ENCODE data around the gene R3HDM2. TPM values are rescaled to one million over a fixed set of nuclear protein-coding genes. Genes with fewer than 3 reads are reported as not detected.
A peak's percentile ranks its signal among the peaks of the same experiment; 100 is the strongest.

The R3HDM2 gene
- 32.9 TPM for total RNA-seq

DNA sequence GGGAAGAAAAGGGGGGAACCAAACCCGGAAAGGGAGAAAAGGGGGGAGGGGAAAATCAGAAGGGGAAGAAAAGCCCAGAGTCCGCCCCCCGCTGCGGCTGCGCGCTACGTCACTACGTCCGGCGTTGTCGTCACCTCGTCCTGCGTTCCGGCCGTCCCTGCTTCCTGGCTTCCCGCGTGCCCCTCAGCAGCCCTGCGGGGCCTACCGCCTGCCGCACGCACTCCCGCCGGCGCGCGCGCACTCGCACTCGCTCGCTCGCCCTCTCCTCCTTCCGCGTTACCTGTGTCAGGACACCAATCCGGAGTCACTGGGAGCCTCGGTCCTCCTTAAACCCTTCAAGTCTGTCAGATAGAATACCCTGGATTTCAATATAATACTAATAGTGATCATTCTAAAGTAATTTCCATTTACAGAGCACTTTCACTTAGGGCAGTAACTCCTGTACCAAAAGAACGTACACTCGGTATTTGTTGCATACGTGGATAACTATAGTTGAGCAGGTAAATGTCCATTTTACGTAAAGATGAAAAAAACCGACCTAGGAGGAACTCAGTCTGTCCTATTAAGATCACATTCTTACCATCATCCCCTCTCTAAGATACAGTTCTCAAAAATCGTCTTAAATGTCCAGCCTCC, at the start of gene R3HDM2:
TSS of gene R3HDM2 (minus strand) at position 113 of the 636 bp plus-strand sequence. CDS start 120,615 bp downstream, outside the sequence.
- DNase-seq, result peak; percentile 94

DNA sequence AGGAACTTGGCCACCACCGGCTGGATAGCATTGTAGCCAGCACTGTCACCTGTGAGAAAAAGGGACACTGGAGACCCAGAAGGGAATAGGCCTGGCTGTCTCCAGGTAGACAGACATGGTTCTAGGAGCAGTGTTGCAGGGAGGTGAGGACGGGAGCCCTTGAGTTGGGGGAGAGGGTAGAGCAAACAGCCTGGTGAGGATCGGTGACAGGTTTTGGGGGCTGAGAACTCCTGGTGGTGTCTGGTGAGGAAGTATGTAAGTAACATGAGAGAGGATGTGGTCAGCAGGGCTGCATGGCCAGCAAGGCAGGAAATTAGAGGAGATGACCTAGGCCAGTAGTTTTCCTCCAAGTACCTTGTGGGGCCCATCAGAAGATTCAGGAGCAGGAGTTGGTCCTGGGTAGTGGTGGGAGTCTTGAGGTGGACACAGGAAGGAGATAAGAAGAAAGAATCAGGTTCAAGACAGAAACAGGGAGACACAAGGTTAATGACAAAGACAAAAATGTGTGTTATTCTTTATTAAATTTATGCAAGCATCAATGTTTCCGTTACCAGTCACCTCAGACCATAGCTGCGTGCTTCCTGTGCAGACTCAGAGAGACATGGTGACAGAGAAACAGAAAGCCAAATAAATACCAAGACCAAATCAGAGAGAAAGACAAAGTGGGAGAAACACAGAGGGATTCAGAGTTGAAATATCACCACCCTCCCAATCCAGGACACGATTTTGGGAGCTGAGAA, 48.7 kb upstream of the R3HDM2 start, which contains the start of gene ARHGAP9:
TSS of gene ARHGAP9 (minus strand) at position 491 of the 740 bp plus-strand sequence. CDS start at position 31, 460 bp downstream.
- no peak for DNase-seq

DNA sequence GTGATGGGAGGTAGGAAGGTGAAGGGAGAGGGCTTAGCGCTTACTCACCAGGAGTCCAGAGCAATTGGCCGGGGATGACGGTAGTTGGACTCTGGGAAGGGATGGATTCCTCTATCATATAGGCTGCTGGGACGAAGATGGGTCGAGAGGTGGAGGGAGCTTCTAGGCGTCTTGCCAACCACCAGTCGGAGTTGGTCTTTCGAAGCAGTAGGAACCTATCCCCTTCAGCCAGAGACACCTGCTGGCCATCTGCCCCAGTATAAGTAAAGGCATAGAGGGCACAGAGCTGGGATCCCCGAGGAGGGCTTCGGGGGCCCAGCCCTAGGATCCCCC, 48.2 kb upstream of the R3HDM2 start:
- no peak for DNase-seq

DNA sequence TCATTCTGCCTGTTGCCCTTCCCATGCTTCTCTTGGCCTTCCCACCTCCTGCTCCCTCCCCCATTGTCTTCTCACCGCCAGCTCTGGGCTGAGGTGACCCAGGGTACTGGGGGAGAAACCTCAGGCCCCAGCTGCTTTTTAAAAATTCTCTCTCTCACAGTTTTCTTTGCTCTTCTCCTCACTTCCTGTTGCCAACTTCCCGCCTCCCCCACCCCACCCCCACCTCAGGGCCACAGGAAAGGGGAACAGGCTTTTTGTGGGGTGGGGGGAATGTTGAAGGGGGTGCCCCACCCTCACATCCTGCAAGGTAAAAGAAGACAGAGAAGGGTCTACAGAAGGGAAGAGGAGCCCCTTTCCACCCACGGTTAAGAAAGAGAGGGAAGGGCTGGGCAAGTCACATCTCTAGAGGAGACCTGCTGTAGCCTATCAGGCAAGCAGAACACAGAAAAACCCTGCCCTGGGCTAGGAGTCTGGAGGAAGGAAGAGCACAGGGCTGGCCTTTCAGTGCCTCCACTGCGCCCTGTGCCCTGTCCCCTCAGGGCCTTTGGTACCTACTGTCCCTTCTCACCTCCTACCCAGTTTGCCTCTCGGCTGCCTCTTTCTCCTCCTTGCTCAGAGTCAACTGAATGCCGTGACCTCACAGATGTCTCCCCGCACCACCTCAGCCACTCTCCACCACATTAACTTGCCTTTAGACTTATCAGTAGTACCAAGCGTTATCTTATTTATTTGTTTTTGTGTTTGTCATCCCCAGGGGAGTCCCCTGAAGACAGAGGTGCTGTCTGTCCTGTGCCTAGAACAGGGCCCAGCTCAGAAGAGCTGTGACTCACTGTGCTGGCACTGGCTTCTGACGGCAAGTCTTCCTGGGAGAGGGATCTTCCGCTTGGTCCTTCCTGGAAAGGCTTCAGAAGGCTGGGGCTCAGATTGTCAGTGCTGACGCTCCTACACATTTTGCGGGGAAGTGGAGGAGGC, 47.2 kb upstream of the R3HDM2 start:
- no peak for DNase-seq

DNA sequence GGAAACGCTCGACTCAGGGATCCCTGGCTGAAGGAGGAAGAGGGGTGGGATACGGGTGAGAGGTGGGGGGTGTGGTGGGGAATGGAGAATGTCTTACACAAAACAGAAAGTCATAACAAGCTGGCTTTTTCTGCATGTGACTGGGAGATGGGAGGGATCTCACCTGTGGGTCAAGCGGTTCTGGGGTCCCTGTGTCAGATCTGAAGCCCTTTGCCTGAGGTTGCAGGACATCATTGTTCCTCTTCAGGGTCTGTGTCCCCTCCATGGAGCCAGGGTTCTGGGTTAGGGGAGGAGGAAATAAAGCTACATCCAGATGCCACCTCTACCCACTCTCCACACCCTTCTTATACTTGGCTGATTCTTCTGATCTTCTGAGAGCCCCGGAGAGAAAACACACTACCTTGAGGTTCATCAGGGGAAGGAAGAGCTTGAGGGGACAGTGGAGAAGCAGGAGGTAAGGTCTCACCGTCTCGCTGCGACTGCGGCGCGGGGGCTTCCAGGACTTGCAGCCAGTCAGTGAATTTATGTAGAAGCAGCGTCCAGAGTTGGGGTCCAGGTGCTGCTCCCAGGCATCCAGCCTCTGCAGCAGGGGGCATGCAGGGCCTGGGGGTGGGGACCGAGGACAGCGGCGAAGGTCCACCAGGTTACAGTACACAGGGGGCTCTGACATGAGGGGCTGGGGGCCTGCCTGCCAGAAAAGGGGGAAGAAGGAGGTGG, 46.3 kb upstream of the R3HDM2 start:
- no peak for DNase-seq

DNA sequence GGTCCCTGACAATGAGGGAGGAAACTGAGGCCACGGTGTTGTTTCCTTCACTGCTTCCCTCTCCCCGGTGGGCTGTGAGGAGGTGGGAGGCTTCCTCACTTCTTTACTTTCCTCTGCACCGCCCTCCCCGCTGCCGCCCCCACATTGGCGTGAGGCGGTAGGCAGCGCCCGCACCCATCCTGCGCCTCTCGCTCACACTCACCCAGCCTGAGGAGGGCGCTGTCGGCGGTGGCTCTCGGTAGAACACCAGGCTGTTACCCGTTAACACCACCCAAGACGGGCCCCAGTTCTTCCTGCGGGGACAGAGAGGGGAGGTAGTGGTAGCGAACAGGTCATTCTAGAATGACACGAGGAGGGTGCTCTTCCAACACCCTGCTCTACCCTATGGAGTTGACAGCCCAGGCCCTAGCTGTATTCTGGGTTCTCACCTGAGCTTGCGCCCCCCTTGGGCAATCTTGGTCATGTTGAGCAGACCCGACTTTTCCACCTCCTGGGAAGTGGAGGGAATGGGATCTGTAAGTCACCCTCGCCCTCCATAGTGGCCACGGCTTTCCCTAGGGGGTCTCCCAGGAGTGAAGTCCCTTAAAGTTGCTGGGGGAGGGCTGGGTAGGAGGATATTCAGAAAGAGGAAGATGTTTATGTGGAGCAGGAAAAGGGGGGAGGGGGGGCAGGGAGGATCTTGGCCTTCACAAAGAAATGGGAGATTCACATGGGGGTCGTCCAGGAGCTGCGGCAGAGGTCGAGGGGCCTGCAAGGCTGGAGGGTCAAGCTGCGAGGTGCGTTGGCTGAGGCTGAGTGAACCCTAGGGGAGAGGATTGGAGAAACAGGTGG, 45.5 kb upstream of the R3HDM2 start:
- DNase-seq, result no peak

DNA sequence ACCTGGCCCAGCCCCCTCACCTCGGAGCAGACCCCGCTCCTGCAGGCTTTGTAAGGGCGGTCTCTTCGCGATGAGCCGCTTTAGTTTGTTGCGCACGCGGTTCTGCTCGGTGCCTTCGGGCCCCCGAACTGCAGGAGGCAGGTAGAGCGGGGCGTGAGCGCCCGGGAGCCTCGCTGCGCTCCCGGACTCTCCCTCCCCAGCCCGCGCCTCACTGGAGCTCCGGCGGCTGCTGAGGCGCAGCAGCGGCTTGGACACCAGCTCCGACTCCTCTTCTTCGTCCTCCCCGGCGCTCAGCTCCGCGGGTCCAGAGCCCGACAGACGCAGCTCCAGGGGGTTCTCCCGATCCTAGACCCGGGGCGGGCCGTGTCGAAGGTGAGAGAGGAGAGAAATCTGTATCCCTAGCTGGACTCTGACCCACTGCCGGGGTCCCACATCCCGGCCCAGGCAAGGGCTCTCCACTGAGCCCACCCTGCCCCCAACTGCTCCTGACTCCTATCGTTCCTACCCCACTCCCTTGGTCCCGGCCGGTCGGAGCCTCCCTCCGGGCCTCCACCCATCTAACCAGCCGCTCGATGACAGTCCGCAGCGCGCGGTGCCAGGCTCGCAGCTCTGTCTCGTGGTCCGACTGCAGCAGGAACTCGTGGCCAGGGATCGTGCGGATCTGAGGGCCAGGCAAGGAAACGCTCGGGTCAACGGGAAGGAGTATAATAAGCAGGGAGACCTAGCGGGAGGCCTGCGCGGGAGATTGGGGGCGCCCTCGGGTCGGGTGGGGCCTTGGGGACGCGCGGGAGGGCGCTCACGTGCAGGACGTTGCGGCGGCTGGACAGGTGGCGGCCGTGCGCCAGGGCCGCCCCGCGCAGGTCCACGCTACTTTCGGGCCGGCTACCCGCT, 44.7 kb upstream of the R3HDM2 start:
- no peak for DNase-seq

DNA sequence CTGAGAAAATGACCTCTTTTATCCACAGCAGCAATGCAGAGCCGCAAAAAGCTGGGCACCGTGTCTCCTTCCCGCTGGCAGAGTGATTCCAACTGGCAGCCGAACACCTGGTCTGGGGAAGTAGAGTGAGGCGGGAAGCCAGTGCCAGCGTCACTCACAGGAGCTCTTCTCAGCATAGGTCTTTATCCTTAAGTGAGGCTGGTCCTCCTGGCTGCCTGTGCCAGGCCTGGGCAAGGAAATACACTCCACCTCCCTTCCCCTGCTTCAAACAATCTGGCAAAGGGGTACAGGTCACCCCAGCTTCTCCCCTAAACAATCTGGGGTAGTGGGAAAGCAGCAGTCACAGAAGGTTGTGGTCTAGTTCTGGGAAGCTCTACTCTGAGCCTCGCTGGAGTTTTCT, 44.0 kb upstream of the R3HDM2 start:
- DNase-seq, result no peak

DNA sequence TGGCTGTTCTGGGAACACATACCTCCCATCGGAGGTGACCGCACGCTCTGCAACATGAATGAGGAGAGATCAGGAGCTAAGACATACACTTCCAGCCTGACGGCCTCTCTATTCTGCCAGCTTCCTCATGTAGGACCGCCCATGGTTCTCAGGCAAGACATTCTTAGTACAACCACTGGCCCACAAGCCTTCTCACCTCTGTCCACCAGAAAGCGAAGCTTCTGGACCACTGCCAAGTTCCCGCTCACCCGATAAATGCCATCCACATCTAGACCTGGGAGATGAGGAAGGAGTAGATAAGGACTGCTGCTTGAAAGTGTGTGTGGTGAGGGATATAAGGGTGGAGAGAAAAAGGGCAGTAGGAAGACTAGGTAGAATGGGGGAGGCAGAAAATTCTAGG, 43.6 kb upstream of the R3HDM2 start:
- no peak for DNase-seq

DNA sequence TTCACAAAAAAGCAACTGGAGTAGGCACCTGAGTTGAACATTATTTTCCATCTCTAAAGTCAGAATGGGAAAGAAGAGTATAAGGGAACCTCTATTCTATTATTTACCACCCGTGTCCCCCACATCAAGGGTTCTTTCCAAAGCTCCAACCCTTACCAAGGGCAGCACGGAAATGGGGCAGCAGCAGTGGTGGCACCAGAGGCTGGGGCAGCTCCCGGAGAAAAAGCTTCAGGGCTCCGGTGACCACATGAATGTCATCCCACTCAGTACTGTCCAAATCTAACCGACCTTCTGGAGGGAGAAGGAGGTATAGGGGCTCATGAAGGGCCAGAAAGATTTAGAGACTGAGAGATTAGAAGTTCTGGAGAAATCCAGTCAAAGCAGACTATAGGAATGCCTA, 43.0 kb upstream of the R3HDM2 start:
- no peak for DNase-seq

DNA sequence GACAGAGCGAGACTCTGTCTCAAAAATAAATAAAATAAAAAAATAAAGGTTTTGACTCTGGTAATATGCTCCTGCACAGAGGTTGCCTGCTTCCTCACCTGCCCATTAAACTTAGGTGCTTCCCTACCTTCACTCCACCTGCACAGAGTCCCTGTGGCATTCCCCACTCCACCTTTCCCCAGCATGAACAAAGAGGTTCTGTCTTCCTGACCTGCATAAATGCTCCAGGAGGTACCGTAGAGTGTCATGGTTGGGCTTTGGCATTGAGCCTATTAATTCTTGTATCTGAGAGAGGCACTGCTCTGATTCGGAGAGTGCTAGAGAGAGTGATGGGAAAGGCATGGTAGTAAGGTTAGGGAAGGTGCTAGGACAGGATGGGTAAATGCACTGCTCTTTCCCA, 42.5 kb upstream of the R3HDM2 start:
- DNase-seq, result no peak

DNA sequence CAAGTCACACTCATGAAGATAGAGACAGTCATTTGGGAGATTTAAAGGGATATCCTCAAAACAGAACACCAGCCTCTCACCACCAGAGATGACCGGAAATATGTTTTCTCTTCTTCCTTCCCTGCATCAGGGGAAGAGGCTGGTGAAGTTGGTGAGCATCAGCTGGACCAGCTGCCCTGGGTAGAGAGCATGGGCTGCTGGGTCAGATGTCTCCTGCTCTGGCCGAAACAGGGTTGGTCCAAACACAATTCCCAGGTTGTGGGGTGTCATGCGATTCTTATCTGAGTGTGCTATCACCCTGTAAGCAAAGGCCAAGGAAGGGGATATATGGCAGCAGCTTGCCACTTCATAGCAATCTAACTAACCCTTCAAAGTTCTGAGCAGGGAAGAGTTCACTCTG, 41.5 kb upstream of the R3HDM2 start:
- DNase-seq, result no peak

DNA sequence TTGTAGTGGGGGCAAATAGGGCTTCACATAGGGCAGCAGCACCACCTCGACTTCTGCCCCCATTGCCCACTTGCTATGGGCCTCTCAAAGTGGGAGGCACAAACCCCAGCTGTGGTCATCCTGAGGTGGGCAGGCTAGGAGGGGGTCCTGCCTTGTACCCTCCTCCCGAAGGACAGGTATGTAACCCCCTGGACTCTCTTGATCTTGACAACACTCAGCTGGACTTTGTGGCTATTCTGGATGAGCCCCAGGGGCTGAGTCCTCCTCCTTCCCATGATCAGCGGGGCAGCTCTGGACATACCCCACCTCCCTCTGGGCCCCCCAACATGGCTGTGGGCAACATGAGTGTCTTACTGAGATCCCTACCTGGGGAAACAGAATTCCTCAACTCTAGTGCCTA, 40.8 kb upstream of the R3HDM2 start:
- DNase-seq, result no peak

DNA sequence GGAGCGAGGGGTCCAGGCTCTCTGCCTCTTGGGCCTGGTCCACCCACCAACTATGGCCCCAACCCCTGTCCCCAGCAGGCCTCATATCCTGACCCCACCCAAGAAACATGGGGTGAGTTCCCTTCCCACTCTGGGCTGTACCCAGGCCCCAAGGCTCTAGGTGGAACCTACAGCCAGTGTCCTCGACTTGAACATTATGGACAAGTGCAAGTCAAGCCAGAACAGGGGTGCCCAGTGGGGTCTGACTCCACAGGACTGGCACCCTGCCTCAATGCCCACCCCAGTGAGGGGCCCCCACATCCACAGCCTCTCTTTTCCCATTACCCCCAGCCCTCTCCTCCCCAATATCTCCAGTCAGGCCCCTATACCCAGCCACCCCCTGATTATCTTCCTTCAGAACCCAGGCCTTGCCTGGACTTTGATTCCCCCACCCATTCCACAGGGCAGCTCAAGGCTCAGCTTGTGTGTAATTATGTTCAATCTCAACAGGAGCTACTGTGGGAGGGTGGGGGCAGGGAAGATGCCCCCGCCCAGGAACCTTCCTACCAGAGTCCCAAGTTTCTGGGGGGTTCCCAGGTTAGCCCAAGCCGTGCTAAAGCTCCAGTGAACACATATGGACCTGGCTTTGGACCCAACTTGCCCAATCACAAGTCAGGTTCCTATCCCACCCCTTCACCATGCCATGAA, 40.3 kb upstream of the R3HDM2 start:
- DNase-seq, result no peak

DNA sequence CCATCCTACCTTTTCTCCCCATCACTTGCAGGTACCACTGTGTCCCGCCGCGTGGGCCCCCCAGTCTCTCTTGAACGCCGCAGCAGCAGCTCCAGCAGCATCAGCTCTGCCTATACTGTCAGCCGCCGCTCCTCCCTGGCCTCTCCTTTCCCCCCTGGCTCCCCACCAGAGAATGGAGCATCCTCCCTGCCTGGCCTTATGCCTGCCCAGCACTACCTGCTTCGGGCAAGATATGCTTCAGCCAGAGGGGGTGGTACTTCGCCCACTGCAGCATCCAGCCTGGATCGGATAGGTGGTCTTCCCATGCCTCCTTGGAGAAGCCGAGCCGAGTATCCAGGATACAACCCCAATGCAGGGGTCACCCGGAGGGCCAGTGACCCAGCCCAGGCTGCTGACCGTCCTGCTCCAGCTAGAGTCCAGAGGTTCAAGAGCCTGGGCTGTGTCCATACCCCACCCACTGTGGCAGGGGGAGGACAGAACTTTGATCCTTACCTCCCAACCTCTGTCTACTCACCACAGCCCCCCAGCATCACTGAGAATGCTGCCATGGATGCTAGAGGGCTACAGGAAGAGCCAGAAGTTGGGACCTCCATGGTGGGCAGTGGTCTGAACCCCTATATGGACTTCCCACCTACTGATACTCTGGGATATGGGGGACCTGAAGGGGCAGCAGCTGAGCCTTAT, 39.6 kb upstream of the R3HDM2 start:
- no peak for DNase-seq

DNA sequence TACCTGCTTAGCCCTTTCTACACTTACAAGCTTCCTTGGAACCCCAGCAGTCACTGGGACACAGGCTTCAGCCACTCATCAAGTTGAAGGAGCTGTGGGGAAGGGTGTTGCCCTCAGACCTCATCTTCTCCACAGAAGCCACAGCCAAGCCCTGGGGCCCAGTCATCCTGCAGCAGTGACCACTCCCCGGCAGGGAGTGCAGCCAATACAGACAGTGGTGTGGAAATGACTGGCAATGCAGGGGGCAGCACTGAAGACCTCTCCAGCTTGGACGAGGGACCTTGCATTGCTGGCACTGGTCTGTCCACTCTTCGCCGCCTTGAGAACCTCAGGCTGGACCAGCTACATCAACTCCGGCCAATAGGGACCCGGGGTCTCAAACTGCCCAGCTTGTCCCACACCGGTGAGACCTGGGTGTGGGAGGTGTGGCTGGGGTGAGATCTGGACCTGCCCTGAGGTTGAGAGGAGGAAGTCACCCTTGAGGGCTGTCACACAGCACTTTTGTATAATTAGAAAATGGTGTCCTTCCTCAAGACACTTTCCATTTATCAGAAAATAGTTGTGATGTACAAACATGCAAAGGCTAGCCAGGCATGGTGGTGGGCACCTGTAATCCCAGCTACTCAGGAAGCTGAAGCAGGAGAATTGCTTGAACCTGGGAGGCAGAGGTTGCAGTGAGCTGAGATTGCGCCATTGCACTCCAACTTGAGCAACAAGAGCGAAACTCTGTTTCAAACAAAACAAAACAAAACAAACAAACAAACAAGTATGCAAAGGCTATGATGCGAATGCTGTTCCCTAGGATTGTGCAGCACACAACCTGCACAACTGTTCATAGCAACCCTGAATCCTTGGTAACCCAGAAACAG, 38.7 kb upstream of the R3HDM2 start:
- DNase-seq, result no peak

DNA sequence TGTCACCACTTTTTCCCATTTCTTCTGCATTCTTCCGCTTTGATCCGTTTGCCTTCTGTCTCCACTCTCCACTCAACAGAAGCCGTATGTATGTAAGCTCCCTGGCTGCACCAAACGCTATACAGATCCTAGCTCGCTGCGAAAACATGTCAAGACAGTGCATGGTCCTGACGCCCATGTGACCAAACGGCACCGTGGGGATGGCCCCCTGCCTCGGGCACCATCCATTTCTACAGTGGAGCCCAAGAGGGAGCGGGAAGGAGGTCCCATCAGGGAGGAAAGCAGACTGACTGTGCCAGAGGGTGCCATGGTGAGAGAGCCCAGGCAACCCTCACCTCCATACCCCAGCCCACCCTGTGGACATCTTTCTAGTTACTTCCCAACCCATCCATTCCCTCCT, 37.1 kb upstream of the R3HDM2 start:
- DNase-seq, result no peak

Measured in skin of body (tissue), 2 donors.